OCI-LY3 (cell line): Measurements from ENCODE around the gene TRA2A.
A peak's percentile ranks its signal among the peaks of the same experiment; 100 is the strongest.

ENCODE experiments used
- H2AFZ ChIP-seq: fragments of 200-600, 300-600 bp; shearing (Covaris generic); 2 replicates; pipeline ENCODE4 v1.6.0; 2014; ENCODE audit warnings: antibody characterized with exemption, low read depth, low read length
- H3K27ac ChIP-seq: fragments of 200-600, 300-600 bp; sonication (generic); 2 replicates; pipeline ENCODE4 v1.5.1; 2014; ENCODE audit warnings: mild to moderate bottlenecking, low read length, moderate library complexity, mixed read lengths
- H3K27me3 ChIP-seq: fragments of 200-600, 300-600 bp; sonication (generic); 2 replicates; pipeline ENCODE4 v1.6.1; 2014; ENCODE audit warnings: low read depth, low read length, mixed read lengths
- H3K36me3 ChIP-seq: fragments of 200-600, 300-600 bp; sonication (generic); replicated peaks from 2 replicates; pipeline ENCODE3; 2014; ENCODE audit warnings: low read depth, low read length, mixed read lengths
- H3K4me1 ChIP-seq: fragments of 300-600, 200-600 bp; sonication (generic); 2 replicates; pipeline ENCODE4 v1.6.1; 2014; ENCODE audit warnings: low read length, mixed read lengths
- H3K4me2 ChIP-seq: fragments of 200-600, 300-600 bp; sonication (generic); 2 replicates; pipeline ENCODE4 v1.6.1; 2014; ENCODE audit warnings: low read length, mixed read lengths
- H3K4me3 ChIP-seq: fragments of 300-600, 200-600 bp; sonication (generic); 2 replicates; pipeline ENCODE4 v1.5.1; 2014; ENCODE audit warnings: antibody characterized with exemption, mild to moderate bottlenecking, low read length, moderate library complexity
- H3K79me2 ChIP-seq: fragments of 300-600, 200-600 bp; shearing (Covaris generic); 2 replicates; pipeline ENCODE4 v1.6.1; 2014; ENCODE audit warnings: mild to moderate bottlenecking, low read length, mixed read lengths
- H3K9ac ChIP-seq: fragments of 300-600, 200-600 bp; shearing (Covaris generic); 2 replicates; pipeline ENCODE4 v1.6.0; 2014; ENCODE audit warnings: mild to moderate bottlenecking, low read length, moderate library complexity
- H3K9me3 ChIP-seq: fragments of 200-600, 300-600 bp; shearing (Covaris generic); 2 replicates; pipeline ENCODE4 v1.6.1; 2014; ENCODE audit warnings: low read length, mixed read lengths; ENCODE audit not compliant: insufficient read depth
- H4K20me1 ChIP-seq: fragments of 200-600, 300-600 bp; sonication (generic); 2 replicates; pipeline ENCODE4 v1.6.1; 2016; ENCODE audit warnings: low read length, mixed read lengths; ENCODE audit not compliant: insufficient read depth
- CTCF ChIP-seq: fragments of 200-600, 300-600 bp; sonication (generic); IDR thresholded peaks from 2 replicates; pipeline ENCODE4 v1.5.1; 2014; ENCODE audit warnings: antibody characterized with exemption, low read length, low read depth
- EZH2phosphoT487 ChIP-seq: fragments of 200-600 bp; shearing (Covaris generic); IDR thresholded peaks from 2 replicates; pipeline ENCODE4 v1.6.1; 2018; ENCODE audit warnings: antibody characterized with exemption, mixed run types, low read depth

TRA2A gene

GRCh38 chr7:23474094-23474828, 57.5 kb downstream of the TRA2A start:
- H3K4me1 ChIP-seq, result peaks cover 16% of the 10 kb centered on the region; the same call in 1 of the 2 replicates
- peak overlapping the region; percentile 93 for H3K4me3 ChIP-seq
- TF ChIP-seq EZH2phosphoT487 (no peak), CTCF (no peak)
- peak overlapping the region; percentile 99 for H3K9ac ChIP-seq
- H3K9me3 ChIP-seq, result no peaks in the 10 kb centered on the region
- H3K36me3 ChIP-seq, result no peaks in the 10 kb centered on the region
- H3K27ac ChIP-seq, result peak overlapping the region; percentile 96
- peak overlapping the region; percentile 95 for H3K4me2 ChIP-seq
- H3K79me2 ChIP-seq, result peaks cover 56% of the 10 kb centered on the region
- H2AFZ ChIP-seq, result peak overlapping the region; percentile 47; the same call in 1 of the 2 replicates
- no peaks in the 10 kb centered on the region for H3K27me3 ChIP-seq
- no peaks in the 10 kb centered on the region for H4K20me1 ChIP-seq

GRCh38 chr7:23473844-23474093, 58.0 kb downstream of the TRA2A start:
- Histone ChIP-seq H3K4me3 (peak overlapping the region; percentile 93), H3K36me3 (no peaks in the 10 kb centered on the region), H4K20me1 (no peaks in the 10 kb centered on the region), H3K9me3 (no peaks in the 10 kb centered on the region), H3K4me2 (peak overlapping the region; percentile 95), H3K27me3 (no peaks in the 10 kb centered on the region), H3K79me2 (peaks cover 60% of the 10 kb centered on the region), H2AFZ (no peak overlapping the region), H3K9ac (peak overlapping the region; percentile 99), H3K27ac (peak overlapping the region; percentile 96), H3K4me1 (peaks cover 16% of the 10 kb centered on the region; the same call in 1 of the 2 replicates)
- no peak for TF ChIP-seq CTCF
- TF ChIP-seq EZH2phosphoT487, result no peak

- Histone ChIP-seq H3K27ac (peak overlapping the region; percentile 96), H3K27me3 (no peaks in the 10 kb centered on the region), H3K9ac (peak overlapping the region; percentile 99), H3K4me3 (peak overlapping the region; percentile 93), H2AFZ (no peak overlapping the region), H4K20me1 (no peaks in the 10 kb centered on the region), H3K4me1 (peaks cover 16% of the 10 kb centered on the region; the same call in 1 of the 2 replicates), H3K36me3 (no peaks in the 10 kb centered on the region), H3K9me3 (no peaks in the 10 kb centered on the region), H3K4me2 (peak overlapping the region; percentile 95), H3K79me2 (peaks cover 63% of the 10 kb centered on the region)
- TF ChIP-seq EZH2phosphoT487 (no peak), CTCF (no peak)
These were observed 58.6 kb downstream of the TRA2A start for GRCh38 chr7:23472956-23473843.

- Histone ChIP-seq H3K4me3 (peak overlapping the region; percentile 93), H3K27me3 (no peaks in the 10 kb centered on the region), H2AFZ (no peak overlapping the region), H3K4me2 (peak overlapping the region; percentile 95), H3K9ac (peak overlapping the region; percentile 99), H3K4me1 (peaks cover 16% of the 10 kb centered on the region; the same call in 1 of the 2 replicates), H4K20me1 (peaks cover 2% of the 10 kb centered on the region), H3K36me3 (peaks cover under 1% of the 10 kb centered on the region), H3K9me3 (no peaks in the 10 kb centered on the region), H3K27ac (peak overlapping the region; percentile 96), H3K79me2 (peaks cover 70% of the 10 kb centered on the region)
- TF ChIP-seq EZH2phosphoT487 (no peak), CTCF (no peak)
These were observed 59.2 kb downstream of the TRA2A start for GRCh38 chr7:23472556-23472955.
